Choroid plexus epithelial cell (primary cell): ENCODE data around the gene SLC13A5.

Experiments used
- DNase-seq: peaks from one replicate; pipeline ENCODE4 v3.0.0-alpha.2; 2010; ENCODE audit warnings: low read depth
- H3K4me3 ChIP-seq: 2 replicates; pipeline ENCODE4 v1.5.1; 2011; ENCODE audit warnings: low read depth, mild to moderate bottlenecking, control low read depth, low read length, moderate library complexity
- TF ChIP-seq, protein P1 (sequence below): conservative IDR thresholded peaks from 2 replicates; pipeline ENCODE4 v1.5.1; 2011; ENCODE audit warnings: low read depth, mild to moderate bottlenecking, control low read depth, inconsistent platforms, low read length, moderate library complexity

The SLC13A5 gene

GRCh38 chr17:6684881-6685767, 28.0 kb downstream of the SLC13A5 start:
- H3K4me3 ChIP-seq = no peak overlapping the region
- DNase-seq = no peak
- TF ChIP-seq, protein P1, sequence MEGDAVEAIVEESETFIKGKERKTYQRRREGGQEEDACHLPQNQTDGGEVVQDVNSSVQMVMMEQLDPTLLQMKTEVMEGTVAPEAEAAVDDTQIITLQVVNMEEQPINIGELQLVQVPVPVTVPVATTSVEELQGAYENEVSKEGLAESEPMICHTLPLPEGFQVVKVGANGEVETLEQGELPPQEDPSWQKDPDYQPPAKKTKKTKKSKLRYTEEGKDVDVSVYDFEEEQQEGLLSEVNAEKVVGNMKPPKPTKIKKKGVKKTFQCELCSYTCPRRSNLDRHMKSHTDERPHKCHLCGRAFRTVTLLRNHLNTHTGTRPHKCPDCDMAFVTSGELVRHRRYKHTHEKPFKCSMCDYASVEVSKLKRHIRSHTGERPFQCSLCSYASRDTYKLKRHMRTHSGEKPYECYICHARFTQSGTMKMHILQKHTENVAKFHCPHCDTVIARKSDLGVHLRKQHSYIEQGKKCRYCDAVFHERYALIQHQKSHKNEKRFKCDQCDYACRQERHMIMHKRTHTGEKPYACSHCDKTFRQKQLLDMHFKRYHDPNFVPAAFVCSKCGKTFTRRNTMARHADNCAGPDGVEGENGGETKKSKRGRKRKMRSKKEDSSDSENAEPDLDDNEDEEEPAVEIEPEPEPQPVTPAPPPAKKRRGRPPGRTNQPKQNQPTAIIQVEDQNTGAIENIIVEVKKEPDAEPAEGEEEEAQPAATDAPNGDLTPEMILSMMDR = no peak

GRCh38 chr17:6684460-6684783, 28.7 kb downstream of the SLC13A5 start:
- H3K4me3 ChIP-seq = no peak overlapping the region
- TF ChIP-seq, protein P1 = no peak
- no peak for DNase-seq

DNA sequence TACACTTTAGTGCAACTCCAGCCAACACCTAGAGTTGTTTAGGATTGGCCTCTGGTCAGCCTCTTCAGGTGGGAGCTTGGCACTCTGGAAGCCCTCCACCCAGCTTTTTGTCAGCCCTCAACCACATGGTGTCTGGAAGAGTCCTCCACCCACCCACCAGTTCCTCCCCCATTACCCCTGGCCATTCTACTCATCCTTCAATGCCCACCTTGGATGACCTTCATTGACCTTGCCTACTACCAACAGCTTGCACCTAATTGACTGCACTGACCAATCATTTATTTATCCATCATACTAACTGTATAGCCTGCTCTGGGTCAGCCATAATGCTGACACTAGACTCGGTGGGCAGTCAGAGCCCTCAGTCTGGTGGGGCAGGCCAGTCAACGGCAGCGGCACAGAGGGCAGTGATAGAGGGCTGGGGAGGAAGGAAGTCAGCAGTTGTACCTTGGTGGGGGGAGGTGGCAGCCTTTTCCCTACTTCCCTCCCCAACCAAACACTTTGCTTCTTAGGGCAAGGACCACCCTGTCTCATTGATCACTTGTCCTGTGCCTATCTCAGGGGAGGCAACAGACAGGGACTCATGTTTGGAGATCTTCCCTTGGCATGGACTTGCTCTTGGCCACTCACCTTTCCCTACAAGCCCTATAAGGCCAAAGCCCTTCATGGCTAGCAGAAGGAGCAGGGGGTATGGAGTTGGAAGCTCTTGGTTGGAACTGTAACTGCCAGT, 29.3 kb downstream of the SLC13A5 start:
- no peak for DNase-seq
- TF ChIP-seq, protein P1 = no peak
- no peak overlapping the region for H3K4me3 ChIP-seq

DNA sequence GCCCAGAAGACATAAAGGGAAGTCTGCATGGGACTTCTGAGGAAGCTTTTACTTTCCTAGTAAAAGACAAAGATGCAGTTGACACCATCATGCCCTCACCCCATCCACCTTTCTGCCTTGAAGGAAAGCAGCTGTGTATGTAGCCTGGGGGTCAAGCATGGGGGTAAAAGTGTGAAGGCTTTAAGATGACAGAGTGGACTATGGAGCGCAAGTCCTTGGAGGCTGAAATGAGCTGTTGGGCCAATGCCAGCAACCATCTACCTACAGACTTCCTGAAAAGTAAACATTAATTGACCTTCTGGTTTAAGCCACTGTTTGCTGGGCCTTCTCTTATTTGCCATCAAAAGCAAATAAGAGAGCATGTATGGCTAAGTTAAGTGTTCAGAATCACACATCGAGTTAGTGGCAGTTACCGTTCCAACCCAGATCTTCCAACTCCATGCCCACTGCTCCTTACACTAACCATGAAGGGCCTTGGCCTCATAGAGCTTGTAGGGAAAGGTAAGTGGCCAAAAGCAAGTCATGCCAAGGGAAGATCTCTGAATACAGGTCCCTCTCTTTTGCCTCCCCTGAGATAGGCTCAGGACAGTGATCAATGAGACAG, 30.0 kb downstream of the SLC13A5 start:
- no peak for DNase-seq
- TF ChIP-seq, protein P1 = no peak
- H3K4me3 ChIP-seq = no peak overlapping the region

DNA sequence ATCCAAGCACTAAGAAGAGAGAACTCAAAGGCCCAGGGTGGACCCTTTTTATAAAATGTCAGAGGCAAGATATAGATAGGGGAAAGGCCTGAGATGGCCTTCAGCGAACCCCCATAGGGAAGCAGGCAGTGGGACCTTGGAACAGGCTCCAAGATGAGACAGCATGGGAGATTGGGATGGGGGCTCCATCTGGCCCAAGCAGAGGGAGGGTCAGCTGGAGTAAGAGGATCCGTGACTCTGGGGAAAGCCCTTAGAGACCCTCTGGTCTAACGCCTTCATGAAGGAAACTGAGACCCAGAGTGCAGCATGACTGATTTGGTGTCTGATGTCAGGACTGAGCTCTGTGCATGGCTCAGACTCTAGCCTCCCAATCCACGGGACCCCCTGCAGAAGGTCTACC, 30.8 kb downstream of the SLC13A5 start:
- no peak overlapping the region for H3K4me3 ChIP-seq
- TF ChIP-seq, protein P1 = no peak
- DNase-seq = no peak

GRCh38 chr17:6681671-6682070, 31.5 kb downstream of the SLC13A5 start:
- TF ChIP-seq, protein P1 = no peak

More at GRCh38 chr17:6681671-6682070, 31.5 kb downstream of the SLC13A5 start:
- no peak for DNase-seq
- no peak overlapping the region for H3K4me3 ChIP-seq
